ENCODE results near the gene GAREM2.

GRCh38 chr2:26191316-26192159 lies 18.6 kb downstream of the GAREM2 start:
- TF ChIP-seq CTCF (IDR thresholded peaks at IDR 0.05 in 4 of 5, conservative IDR thresholded peaks at IDR 0.05 in 1 of 5) (no peak), POLR2A (IDR thresholded peaks at IDR 0.05) (no peak)

Data from gastrocnemius medialis (tissue), 4 donors.